ENCODE measurements around the gene STIM2. TPM values are rescaled to one million over a fixed set of nuclear protein-coding genes. Genes with fewer than 3 reads are reported as not detected.

STIM2 gene
- total RNA-seq, 4 donors from 2014 or later, result 15.9 to 25.5 (median 23.6) TPM

GRCh38 chr4:26829018-26829417 lies 31.6 kb upstream of the STIM2 start:
- 92 to 96% methylated on average over 4 of the region's 4 CpGs for WGBS, 2 donors
- TF ChIP-seq CTCF (IDR thresholded peaks at IDR 0.05), result no peak
- no peak for TF ChIP-seq POLR2A (IDR thresholded peaks at IDR 0.05)
- DNase-seq (ENCODE audit: low spot score in 2 of 2), result no peak
- H3K4me3 ChIP-seq (ENCODE audit: low read depth, poor library complexity, severe bottlenecking), result no peak overlapping the region
- intact Hi-C loops (cut with DNase I; ENCODE audit: low total_unique reads), result no loop called here

DNA sequence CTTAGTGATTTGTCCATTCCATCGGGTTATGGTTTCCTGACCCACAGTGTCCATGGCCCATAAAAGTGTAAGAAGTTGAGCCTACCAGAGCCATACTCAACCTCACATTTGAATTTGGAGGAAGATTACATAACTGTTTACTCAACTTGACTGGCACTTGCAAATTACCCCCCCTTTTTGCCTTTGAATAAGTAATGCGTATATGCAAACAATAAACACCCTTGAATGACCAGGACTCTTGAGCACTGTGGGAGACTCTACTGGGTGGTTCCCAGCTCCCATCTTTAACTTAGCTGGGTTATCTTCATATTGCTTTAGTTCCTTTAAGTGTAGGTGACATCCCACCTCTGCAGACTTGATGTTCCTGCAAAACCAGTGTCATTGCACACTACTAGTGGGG lies 30.6 kb upstream of the STIM2 start:
- no peak overlapping the region for H3K4me3 ChIP-seq (ENCODE audit: low read depth, poor library complexity, severe bottlenecking)
- DNase-seq (ENCODE audit: low spot score in 2 of 2), result no peak
- intact Hi-C loops (cut with DNase I; ENCODE audit: low total_unique reads), result no loop called here
- no peak for TF ChIP-seq CTCF (IDR thresholded peaks at IDR 0.05)
- no peak for TF ChIP-seq POLR2A (IDR thresholded peaks at IDR 0.05)
- WGBS, 2 donors, result 87 to 89% methylated on average over 2 of the region's 2 CpGs

- intact Hi-C loops (cut with DNase I; ENCODE audit: low total_unique reads), result no loop called here
- H3K4me3 ChIP-seq (ENCODE audit: low read depth, poor library complexity, severe bottlenecking), result no peak overlapping the region
- TF ChIP-seq CTCF (IDR thresholded peaks at IDR 0.05), result no peak
- TF ChIP-seq POLR2A (IDR thresholded peaks at IDR 0.05), result no peak
- no peak for DNase-seq (ENCODE audit: low spot score in 2 of 2)
- 93 to 96% methylated on average over 4 of the region's 4 CpGs for WGBS, 2 donors
These were observed 29.9 kb upstream of the STIM2 start for GRCh38 chr4:26830701-26831100.

- DNase-seq (ENCODE audit: low spot score in 2 of 2), result no peak
- WGBS, 2 donors, result 95% methylated on average over 1 of the region's 1 CpG
- no peak overlapping the region for H3K4me3 ChIP-seq (ENCODE audit: low read depth, poor library complexity, severe bottlenecking)
- intact Hi-C loops (cut with DNase I; ENCODE audit: low total_unique reads), result no loop called here
- TF ChIP-seq CTCF (IDR thresholded peaks at IDR 0.05) (no peak), POLR2A (IDR thresholded peaks at IDR 0.05) (no peak)
These were observed 24.1 kb upstream of the STIM2 start for GRCh38 chr4:26836539-26836938.

DNA sequence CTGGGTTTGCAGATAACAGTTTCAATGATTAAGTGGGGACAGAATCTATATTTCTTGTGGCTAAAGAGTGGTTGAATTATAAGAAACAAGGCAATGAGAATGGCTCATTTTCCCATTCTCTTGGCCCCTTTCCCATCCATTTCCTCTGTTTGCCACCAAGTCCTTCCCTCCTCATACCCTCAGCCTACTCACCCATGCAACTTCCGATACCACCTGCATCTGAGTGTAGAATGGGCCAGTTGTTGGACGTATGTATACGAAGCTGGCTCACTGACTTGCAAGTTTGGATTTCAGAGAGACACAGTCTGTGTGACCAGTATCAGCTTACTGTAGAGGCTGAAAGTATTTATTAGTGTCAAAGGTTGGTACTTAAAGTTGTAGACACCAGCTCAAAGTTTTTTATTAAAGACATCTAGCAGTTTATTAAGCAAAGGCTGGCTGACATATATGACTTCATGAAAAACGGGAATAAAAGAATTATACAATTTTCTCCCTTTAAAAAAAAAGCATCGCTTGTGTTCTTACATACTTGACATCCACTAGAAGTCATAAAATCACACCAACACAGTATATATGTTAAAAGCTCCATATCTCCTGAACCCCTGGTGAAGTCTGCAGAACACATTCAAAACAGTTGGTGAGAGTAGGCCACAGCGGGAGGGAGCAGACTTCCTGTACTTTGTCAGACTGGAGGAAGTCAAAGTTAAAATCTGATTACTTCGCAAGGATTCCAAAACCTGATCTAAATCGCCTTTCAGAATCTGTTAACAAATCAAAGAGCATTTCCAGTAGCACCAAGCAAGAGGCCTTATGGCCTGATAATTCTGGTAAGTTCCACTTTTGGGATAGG lies 22.4 kb upstream of the STIM2 start:
- intact Hi-C loops (cut with DNase I; ENCODE audit: low total_unique reads), result no loop called here
- no peak overlapping the region for H3K4me3 ChIP-seq (ENCODE audit: low read depth, poor library complexity, severe bottlenecking)
- no peak for TF ChIP-seq CTCF (IDR thresholded peaks at IDR 0.05)
- no peak for TF ChIP-seq POLR2A (IDR thresholded peaks at IDR 0.05)
- DNase-seq (ENCODE audit: low spot score in 2 of 2), result no peak
- WGBS, 2 donors, result 79 to 80% methylated on average over 8 of the region's 8 CpGs

DNA sequence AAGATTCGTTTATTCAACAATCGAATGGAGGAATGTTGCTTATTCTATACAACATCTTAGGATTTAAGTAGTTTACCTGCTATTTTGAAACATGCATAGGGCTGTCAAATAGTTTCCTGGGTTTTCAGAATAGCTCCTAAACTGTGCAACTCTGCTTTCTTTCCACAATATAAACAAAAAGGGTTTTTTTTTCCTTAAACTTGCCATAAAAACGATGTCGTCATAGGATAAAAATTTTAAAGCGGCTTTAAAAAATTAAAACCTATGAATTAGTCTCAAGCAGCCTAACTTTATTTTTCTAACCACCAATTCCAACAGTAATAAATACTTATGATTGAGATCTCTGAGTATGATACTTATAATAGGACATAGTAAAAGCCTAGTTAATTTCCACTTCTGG lies 21.6 kb upstream of the STIM2 start:
- intact Hi-C loops (cut with DNase I; ENCODE audit: low total_unique reads), result no loop called here
- DNase-seq (ENCODE audit: low spot score in 2 of 2), result no peak
- no peak for TF ChIP-seq POLR2A (IDR thresholded peaks at IDR 0.05)
- no peak for TF ChIP-seq CTCF (IDR thresholded peaks at IDR 0.05)
- 74% methylated on average over 5 of the region's 5 CpGs for WGBS, 2 donors
- no peak overlapping the region for H3K4me3 ChIP-seq (ENCODE audit: low read depth, poor library complexity, severe bottlenecking)
